Rectal smooth muscle tissue (tissue), 1 donor: ENCODE results near the gene CDH16.

ENCODE experiments used
- H3K27ac ChIP-seq: one replicate; pipeline ENCODE4 v1.7.0; 2013; ENCODE audit warnings: low read depth, low read length, inconsistent platforms
- H3K27me3 ChIP-seq: one replicate; pipeline ENCODE4 v1.7.0; 2013; ENCODE audit warnings: low read length; ENCODE audit not compliant: control insufficient read depth, insufficient read depth
- H3K36me3 ChIP-seq: one replicate; pipeline ENCODE4 v1.7.0; 2013; ENCODE audit warnings: low read length; ENCODE audit not compliant: control insufficient read depth, insufficient read depth
- H3K4me1 ChIP-seq: one replicate; pipeline ENCODE4 v1.7.0; 2013; ENCODE audit warnings: low read length; ENCODE audit not compliant: control insufficient read depth, insufficient read depth
- H3K4me3 ChIP-seq: one replicate; pipeline ENCODE4 v1.7.0; 2013; ENCODE audit warnings: low read length
- H3K9ac ChIP-seq: one replicate; pipeline ENCODE4 v1.7.0; 2013; ENCODE audit warnings: low read length

Gene CDH16

DNA sequence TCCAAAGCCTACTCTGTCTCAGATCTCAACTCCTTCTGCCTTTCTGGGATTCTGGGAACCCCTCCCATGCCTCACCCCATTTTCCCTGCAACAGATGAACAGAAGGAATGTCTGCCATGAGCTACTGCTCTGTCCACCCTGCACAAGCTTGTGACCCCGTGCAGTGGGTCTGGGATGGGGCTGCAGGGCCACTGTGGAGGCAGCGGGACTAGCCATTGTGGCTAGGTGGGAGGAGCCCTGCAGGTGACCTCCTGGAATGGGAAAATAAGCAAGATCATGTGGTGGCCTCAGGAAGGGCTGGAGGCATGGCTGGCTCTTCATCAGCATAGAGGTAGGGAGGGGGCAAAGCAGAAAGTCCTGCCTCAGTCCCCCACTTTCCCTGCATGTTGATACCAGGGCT, 24.6 kb downstream of the CDH16 start:
- Histone ChIP-seq H3K4me3 (no peak overlapping the region), H3K36me3 (no peaks in the 10 kb centered on the region), H3K9ac (no peak overlapping the region), H3K27me3 (no peaks in the 10 kb centered on the region), H3K27ac (no peak overlapping the region), H3K4me1 (no peaks in the 10 kb centered on the region)

GRCh38 chr16:66891797-66892196, 26.9 kb downstream of the CDH16 start:
- Histone ChIP-seq H3K9ac (no peak overlapping the region), H3K36me3 (no peaks in the 10 kb centered on the region), H3K27me3 (no peaks in the 10 kb centered on the region), H3K4me3 (no peak overlapping the region), H3K27ac (no peak overlapping the region), H3K4me1 (no peaks in the 10 kb centered on the region)

GRCh38 chr16:66891360-66891759, 27.3 kb downstream of the CDH16 start:
- Histone ChIP-seq H3K4me3 (no peak overlapping the region), H3K9ac (no peak overlapping the region), H3K27ac (no peak overlapping the region), H3K27me3 (no peaks in the 10 kb centered on the region), H3K36me3 (no peaks in the 10 kb centered on the region), H3K4me1 (no peaks in the 10 kb centered on the region)

- Histone ChIP-seq H3K27ac (no peak overlapping the region), H3K4me3 (no peak overlapping the region)
Observed at GRCh38 chr16:66890799-66891198, 27.9 kb downstream of the CDH16 start.

GRCh38 chr16:66889622-66890021, 29.1 kb downstream of the CDH16 start:
- Histone ChIP-seq H3K36me3 (peaks cover 12% of the 10 kb centered on the region), H3K27me3 (no peaks in the 10 kb centered on the region), H3K9ac (no peak overlapping the region), H3K27ac (no peak overlapping the region), H3K4me1 (no peaks in the 10 kb centered on the region), H3K4me3 (no peak overlapping the region)

More at GRCh38 chr16:66890799-66891198, 27.9 kb downstream of the CDH16 start:
- H3K4me1 ChIP-seq = no peaks in the 10 kb centered on the region
- H3K27me3 ChIP-seq = no peaks in the 10 kb centered on the region
- H3K36me3 ChIP-seq = no peaks in the 10 kb centered on the region
- no peak overlapping the region for H3K9ac ChIP-seq

DNA sequence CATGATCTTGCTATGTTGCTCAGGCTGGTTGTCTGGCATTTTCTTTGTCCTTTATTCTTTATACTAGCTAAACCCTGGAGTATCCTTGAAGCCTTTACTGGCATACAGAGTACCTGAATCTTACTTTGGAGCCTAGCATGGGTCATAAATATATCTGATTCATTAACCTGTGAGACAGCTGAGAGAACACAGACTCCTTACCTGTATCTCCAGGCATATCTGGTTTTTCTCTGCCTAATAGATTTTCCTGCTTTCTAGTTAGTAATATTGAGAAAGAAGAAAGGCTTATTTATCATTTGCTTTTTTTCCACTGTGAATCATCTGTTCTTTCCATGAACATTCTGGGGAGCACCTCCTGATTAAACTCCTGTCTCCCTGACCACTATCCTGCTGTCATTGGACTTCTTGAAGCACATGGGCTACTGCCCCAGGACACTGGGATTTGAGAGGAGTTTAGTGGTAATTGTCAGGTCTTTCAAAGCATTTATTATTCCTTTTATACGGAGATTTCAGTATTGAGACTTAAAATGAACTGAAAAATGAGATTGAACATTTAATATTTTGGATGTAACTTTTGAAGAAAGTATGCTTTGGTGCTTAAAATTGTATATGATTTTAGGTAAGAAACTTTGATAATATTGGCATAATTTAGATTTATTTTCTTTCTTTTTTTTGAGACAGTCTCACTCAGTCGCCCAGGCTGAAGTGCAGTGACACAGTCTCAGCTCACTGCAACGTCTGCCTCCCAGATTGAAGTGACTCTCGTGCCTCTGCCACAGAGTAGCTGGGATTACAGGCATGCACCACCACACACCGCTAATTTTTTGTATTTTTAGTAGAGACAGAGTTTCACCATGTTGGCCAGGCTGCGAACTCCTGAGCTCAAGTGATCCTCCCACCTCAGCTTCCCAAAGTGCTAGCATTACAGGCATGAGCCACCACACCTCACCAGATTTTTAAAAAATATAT, 29.8 kb downstream of the CDH16 start:
- Histone ChIP-seq H3K27ac (no peak overlapping the region), H3K9ac (no peak overlapping the region), H3K4me1 (no peaks in the 10 kb centered on the region), H3K27me3 (no peaks in the 10 kb centered on the region), H3K4me3 (no peak overlapping the region), H3K36me3 (peaks cover 14% of the 10 kb centered on the region)

GRCh38 chr16:66886914-66887313, 31.8 kb downstream of the CDH16 start:
- no peak overlapping the region for H3K27ac ChIP-seq
- no peaks in the 10 kb centered on the region for H3K27me3 ChIP-seq
- H3K36me3 ChIP-seq = peaks cover 16% of the 10 kb centered on the region
- no peaks in the 10 kb centered on the region for H3K4me1 ChIP-seq
- no peak overlapping the region for H3K9ac ChIP-seq
- no peak overlapping the region for H3K4me3 ChIP-seq

DNA sequence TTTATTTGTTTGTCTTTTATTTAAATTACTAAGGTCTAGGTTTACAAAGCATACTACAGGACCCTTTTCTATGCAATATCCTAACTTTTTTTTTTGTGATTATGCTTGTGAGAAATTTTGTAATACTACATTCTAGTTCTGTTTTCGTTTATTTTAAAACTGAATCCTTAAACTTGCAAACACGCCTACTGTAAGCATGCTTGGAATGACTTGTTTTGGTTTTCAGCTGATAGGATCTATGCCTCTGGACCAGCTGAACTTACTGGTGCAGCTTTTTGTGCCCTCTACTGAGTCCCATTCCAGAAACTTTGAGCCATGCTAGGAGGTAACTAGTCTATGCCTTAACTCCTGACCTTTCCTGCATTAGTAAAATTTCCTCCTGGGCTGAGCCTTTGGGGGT, 32.4 kb downstream of the CDH16 start:
- H3K27ac ChIP-seq = no peak overlapping the region
- no peak overlapping the region for H3K4me3 ChIP-seq
- H3K27me3 ChIP-seq = no peaks in the 10 kb centered on the region

DNA sequence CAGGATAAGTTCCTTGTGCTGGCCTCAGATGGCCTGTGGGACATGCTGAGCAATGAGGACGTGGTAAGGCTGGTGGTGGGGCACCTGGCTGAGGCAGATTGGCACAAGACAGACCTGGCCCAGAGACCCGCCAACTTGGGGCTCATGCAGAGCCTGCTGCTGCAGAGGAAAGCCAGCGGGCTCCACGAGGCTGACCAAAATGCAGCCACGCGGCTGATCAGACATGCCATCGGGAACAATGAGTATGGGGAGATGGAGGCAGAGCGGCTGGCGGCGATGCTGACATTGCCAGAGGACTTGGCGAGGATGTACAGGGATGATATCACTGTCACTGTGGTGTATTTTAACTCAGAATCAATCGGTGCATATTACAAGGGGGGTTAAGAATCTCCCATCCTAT, 33.2 kb downstream of the CDH16 start:
- H3K36me3 ChIP-seq = peaks cover 16% of the 10 kb centered on the region
- H3K4me3 ChIP-seq = no peak overlapping the region
- H3K27ac ChIP-seq = no peak overlapping the region
- H3K4me1 ChIP-seq = no peaks in the 10 kb centered on the region
- no peaks in the 10 kb centered on the region for H3K27me3 ChIP-seq
- H3K9ac ChIP-seq = no peak overlapping the region

More for the DNA sequence above, 32.4 kb downstream of the CDH16 start:
- Histone ChIP-seq H3K4me1 (no peaks in the 10 kb centered on the region), H3K9ac (no peak overlapping the region), H3K36me3 (peaks cover 16% of the 10 kb centered on the region)

- H3K27ac ChIP-seq = no peak overlapping the region
- H3K36me3 ChIP-seq = peaks cover 16% of the 10 kb centered on the region
- H3K27me3 ChIP-seq = no peaks in the 10 kb centered on the region
- H3K4me1 ChIP-seq = peaks cover 5% of the 10 kb centered on the region
- H3K9ac ChIP-seq = no peak overlapping the region
- no peak overlapping the region for H3K4me3 ChIP-seq
Observed at GRCh38 chr16:66882702-66883101, 36.0 kb downstream of the CDH16 start.

GRCh38 chr16:66881964-66882508, 36.6 kb downstream of the CDH16 start:
- H3K4me3 ChIP-seq = no peak overlapping the region
- H3K9ac ChIP-seq = no peak overlapping the region
- peaks cover 5% of the 10 kb centered on the region for H3K4me1 ChIP-seq
- no peak overlapping the region for H3K27ac ChIP-seq
- peaks cover 16% of the 10 kb centered on the region for H3K36me3 ChIP-seq
- no peaks in the 10 kb centered on the region for H3K27me3 ChIP-seq

- Histone ChIP-seq H3K4me1 (peaks cover 5% of the 10 kb centered on the region), H3K4me3 (no peak overlapping the region), H3K36me3 (peaks cover 16% of the 10 kb centered on the region), H3K27ac (no peak overlapping the region), H3K9ac (no peak overlapping the region), H3K27me3 (no peaks in the 10 kb centered on the region)
Observed at GRCh38 chr16:66881560-66881959, 37.1 kb downstream of the CDH16 start.
